ENCODE results near the gene CDH13.

The CDH13 gene

DNA sequence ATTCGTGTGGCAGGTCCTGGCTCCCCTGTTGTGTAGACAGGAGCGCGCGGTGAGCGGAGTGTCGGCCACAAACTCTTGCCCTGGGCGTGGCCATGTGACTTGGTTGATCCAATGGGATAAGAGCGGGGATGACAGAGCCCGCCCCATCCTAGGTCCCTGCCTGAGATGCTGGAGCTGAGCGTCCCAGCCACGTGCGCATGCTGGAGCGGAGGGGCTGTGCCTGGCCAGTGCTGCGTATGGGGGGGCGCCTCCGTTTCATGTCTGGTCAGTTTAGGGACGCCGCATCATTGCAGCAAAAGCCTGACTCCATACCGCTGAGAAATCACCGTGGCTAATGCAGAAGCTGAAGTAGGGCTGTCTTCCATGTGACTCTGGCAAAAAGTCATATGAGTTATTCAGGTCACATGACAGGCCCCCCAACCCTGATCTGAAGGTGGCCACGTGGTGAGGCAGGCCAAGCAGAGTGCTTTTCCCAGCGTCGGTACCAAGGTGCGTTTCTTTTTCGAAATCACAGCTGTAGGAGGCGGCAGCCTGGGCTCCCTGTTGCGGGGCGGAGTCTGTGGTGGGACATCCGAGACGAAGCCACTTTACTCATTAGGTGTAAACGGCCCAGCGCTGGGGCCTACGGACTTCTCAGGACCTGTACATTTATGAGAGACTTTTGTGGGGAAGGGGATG, 1203.5 kb downstream of the CDH13 start:
- DNase-seq (ENCODE audit: low read depth): no peak
- H3K4me3 ChIP-seq (ENCODE audit: low read length): no peak overlapping the region
- TF ChIP-seq, protein P1, sequence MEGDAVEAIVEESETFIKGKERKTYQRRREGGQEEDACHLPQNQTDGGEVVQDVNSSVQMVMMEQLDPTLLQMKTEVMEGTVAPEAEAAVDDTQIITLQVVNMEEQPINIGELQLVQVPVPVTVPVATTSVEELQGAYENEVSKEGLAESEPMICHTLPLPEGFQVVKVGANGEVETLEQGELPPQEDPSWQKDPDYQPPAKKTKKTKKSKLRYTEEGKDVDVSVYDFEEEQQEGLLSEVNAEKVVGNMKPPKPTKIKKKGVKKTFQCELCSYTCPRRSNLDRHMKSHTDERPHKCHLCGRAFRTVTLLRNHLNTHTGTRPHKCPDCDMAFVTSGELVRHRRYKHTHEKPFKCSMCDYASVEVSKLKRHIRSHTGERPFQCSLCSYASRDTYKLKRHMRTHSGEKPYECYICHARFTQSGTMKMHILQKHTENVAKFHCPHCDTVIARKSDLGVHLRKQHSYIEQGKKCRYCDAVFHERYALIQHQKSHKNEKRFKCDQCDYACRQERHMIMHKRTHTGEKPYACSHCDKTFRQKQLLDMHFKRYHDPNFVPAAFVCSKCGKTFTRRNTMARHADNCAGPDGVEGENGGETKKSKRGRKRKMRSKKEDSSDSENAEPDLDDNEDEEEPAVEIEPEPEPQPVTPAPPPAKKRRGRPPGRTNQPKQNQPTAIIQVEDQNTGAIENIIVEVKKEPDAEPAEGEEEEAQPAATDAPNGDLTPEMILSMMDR (conservative IDR thresholded peaks at IDR 0.05; ENCODE audit: low read length): no peak

DNA sequence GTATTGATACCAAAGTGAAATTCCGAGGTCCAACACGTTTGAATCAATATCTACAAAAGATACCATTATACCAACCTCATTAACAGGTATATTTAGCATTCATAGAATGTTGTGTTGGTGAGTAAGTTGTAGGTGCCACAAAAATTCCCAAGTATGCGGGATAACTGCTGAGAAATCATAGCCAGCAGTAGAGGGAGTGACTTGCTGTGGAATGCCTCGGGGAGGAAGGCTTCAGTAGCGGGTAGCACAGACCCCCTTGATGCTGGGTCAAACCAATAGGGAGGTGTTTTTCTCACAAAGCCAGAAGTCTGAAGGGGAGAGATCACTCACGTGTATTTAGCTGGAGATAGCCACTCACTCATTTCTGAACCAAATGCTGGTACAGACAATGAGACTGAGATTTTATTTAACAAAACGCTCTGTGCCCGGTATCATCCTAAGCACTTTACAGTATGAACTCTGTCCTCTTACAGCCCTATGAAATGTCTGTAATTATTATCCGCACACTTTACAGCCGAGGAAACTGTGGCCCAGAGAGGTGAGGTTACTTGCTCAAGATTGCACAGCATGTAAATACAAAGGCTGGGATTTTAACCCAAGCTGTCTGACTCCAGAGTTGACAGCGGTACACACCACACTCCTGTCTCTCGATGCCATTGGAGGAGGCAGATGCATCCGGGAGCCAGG, 1204.1 kb downstream of the CDH13 start:
- H3K4me3 ChIP-seq (ENCODE audit: low read length): no peak overlapping the region
- DNase-seq (ENCODE audit: low read depth): no peak
- TF ChIP-seq, protein P1 (conservative IDR thresholded peaks at IDR 0.05; ENCODE audit: low read length): no peak

DNA sequence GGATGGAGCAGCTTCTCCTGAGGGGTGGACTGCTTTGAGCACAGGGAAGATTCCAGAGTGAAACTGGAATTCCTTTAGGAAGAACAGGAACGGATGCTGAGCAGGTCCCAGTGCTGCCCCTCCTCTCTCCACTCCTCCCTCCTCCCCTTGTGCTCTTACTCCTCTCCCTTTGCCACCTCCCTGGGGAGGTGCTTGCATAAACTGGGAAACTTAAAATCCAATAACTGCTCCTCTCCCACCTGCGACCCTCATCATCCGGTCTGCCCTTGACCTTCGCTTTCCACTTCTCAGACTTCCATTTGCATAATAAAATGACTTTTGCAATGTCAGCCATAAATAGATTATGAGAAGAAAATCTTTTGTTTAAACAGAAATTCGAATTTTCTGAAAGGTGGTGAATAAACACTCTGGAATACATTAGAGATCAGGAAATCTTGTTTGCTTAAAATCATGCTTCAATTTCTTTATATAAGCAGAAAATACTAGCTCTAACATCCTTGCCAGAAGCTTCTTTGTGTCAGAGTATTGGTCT, 1204.8 kb downstream of the CDH13 start:
- no peak for DNase-seq (ENCODE audit: low read depth)
- no peak overlapping the region for H3K4me3 ChIP-seq (ENCODE audit: low read length)
- TF ChIP-seq, protein P1 (conservative IDR thresholded peaks at IDR 0.05; ENCODE audit: low read length): no peak

DNA sequence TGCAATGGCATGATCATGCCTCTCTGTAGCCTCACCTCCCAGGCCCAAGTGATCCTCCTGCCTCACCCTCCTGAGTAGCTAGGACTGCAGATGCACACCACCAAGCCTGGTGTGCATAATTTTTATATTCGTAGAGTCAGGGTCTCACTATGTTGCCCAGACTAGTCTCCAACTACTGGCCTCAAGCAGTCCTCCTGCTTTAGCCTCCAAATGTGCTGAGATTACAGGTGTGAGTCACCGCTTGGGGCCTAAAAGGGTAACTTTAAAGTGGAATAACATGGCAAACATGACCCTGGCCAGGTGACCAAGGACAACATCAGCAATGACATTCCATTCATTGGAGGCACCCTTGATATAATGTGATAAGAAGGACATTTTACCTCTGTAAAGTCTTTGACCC, 1207.2 kb downstream of the CDH13 start:
- no peak overlapping the region for H3K4me3 ChIP-seq (ENCODE audit: low read length)
- TF ChIP-seq, protein P1 (conservative IDR thresholded peaks at IDR 0.05; ENCODE audit: low read length): no peak
- DNase-seq (ENCODE audit: low read depth): no peak

DNA sequence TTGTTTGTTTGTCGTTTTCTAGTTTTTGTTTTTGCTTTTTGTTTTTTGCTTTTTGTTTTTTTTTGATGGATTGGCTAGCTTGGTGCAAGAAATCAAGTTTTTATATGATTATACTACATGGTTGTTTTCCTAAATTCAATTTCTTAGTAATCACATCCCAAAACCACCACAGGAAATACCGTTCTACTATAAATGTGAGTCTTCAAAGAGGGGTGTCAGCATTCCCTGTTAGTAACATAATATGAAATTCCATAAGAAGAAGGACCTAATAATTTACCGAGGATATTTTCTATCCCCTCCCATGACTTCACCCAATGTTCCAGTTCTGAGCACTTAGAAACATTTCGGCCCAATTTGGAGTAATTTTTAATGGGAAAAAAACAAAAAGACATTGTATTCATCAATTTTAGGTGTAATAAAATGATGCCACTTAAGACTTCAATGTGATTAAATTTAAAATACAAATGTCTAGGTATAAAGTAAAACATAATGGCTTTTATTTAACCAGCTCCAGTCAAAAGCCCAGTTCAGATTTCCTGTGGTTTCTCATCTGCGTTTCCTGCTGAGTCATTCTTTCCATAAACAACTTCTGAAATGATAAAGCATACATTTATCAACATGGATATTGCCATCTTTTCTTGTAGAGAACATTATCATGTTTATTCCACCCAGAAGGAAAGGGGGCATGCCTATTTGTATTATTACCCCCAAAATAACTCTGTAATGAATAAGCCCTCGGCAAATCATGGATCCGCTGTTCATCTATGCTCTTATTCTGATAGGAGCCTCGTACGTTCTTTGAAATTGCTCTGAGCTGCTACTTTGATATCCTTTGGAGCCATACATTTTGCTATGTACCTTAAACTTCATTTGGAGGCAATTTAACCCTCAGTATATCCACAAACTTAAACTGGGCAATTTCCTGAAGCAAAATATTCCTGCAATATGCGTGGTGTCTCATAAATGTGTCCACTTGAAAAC, 1209.1 kb downstream of the CDH13 start:
- TF ChIP-seq, protein P1 (conservative IDR thresholded peaks at IDR 0.05; ENCODE audit: low read length): no peak
- DNase-seq (ENCODE audit: low read depth): peak; percentile 40
- no peak overlapping the region for H3K4me3 ChIP-seq (ENCODE audit: low read length)

DNA sequence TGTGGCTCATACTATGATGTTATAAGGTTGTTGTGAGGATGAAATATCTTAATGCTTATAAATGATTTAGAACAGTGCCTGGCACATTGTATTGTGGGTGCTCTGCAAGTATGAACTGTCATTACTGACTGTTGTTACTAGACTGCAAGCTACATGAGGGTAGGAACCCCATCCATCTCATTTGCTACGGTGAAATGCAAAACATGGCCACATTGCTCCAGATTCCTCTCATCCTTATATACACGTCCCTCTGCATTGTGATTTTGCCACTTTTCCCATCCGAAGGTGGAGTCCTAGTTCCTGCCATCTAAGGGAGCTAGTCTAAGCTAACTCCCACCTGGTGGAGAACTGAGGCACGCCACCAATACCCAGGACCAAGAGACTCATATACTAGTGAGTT, 1210.8 kb downstream of the CDH13 start:
- no peak for DNase-seq (ENCODE audit: low read depth)
- TF ChIP-seq, protein P1 (conservative IDR thresholded peaks at IDR 0.05; ENCODE audit: low read length): no peak
- H3K4me3 ChIP-seq (ENCODE audit: low read length): no peak overlapping the region
